HFFc6 (cell line): ENCODE measurements around the gene HIP1. TPM values are rescaled to one million over a fixed set of nuclear protein-coding genes. Genes with fewer than 3 reads are reported as not detected.
A peak's percentile ranks its signal among the peaks of the same experiment; 100 is the strongest.

Experiments
- DNase-seq: peaks from one replicate; pipeline ENCODE4 v3.0.0-alpha.2; 2018
- H3K27ac Mint-ChIP-seq: 2 replicates; pipeline ENCODE4 v1.8.0; 2020; ENCODE audit warnings: mild to moderate bottlenecking, mixed read lengths
- H3K27me3 Mint-ChIP-seq: 2 replicates; pipeline ENCODE4 v1.8.0; 2021; ENCODE audit warnings: mild to moderate bottlenecking, moderate library complexity, mixed read lengths; ENCODE audit not compliant: insufficient read depth
- H3K36me3 Mint-ChIP-seq: 2 replicates; pipeline ENCODE4 v1.8.0; 2021; ENCODE audit warnings: low read depth, mixed read lengths
- H3K4me1 Mint-ChIP-seq: 2 replicates; pipeline ENCODE4 v1.8.0; 2020; ENCODE audit warnings: low read depth, mixed read lengths
- H3K4me3 Mint-ChIP-seq: 2 replicates; pipeline ENCODE4 v1.8.0; 2020; ENCODE audit warnings: mild to moderate bottlenecking, moderate library complexity, mixed read lengths
- H3K9me3 Mint-ChIP-seq: 2 replicates; pipeline ENCODE4 v1.8.0; 2020; ENCODE audit warnings: mild to moderate bottlenecking, mixed read lengths
- total RNA-seq, 6 experiments: library from RNA; stranded (reverse); fragmentation: NEBNext Ultra II Directional; extraction: Animal tissue kit (Norgen Biotek cat#: 25700); gene quantifications; 2 replicates in 1 of 6; 3 replicates in 5 of 6; pipeline ENCODE4 v1.2.3, GENCODE V29; 2021
- TF ChIP-seq, protein P1 (sequence below): fragments of 200-600 bp; sonication (generic); IDR thresholded peaks from 2 replicates; pipeline ENCODE4 v1.5.0; 2021; ENCODE audit warnings: antibody characterized with exemption, mild to moderate bottlenecking

The HIP1 gene
- total RNA-seq, 6 experiments from 2014 or later = 15.1 to 32.2 (median 28.7) TPM

DNA sequence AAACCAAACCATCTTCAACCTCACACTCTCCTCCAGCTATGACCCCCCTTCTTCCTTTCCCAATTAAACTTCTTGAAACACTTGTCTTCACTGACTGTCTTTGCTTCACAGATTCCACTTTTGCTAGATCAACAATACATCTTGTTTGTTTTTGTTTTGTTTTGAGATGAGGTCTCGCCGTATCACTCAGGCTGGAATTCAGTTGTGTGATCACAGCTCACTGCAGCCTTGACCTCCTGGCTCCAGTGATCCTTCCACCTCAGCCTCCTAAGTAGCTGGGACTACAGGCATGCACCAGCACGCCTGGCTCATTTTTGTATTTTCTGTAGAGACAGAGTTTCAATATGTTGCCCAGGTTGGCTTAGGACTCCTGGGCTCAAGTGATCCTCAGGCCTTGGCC, 59.7 kb downstream of the HIP1 start:
- Mint-ChIP-seq H3K4me1 (peaks cover 10% of the 10 kb centered on the region; the same call in 1 of the 2 replicates), H3K4me3 (no peak overlapping the region), H3K9me3 (peaks cover 16% of the 10 kb centered on the region), H3K27me3 (no peaks in the 10 kb centered on the region), H3K36me3 (peaks cover 33% of the 10 kb centered on the region), H3K27ac (no peak overlapping the region)
- TF ChIP-seq, protein P1, sequence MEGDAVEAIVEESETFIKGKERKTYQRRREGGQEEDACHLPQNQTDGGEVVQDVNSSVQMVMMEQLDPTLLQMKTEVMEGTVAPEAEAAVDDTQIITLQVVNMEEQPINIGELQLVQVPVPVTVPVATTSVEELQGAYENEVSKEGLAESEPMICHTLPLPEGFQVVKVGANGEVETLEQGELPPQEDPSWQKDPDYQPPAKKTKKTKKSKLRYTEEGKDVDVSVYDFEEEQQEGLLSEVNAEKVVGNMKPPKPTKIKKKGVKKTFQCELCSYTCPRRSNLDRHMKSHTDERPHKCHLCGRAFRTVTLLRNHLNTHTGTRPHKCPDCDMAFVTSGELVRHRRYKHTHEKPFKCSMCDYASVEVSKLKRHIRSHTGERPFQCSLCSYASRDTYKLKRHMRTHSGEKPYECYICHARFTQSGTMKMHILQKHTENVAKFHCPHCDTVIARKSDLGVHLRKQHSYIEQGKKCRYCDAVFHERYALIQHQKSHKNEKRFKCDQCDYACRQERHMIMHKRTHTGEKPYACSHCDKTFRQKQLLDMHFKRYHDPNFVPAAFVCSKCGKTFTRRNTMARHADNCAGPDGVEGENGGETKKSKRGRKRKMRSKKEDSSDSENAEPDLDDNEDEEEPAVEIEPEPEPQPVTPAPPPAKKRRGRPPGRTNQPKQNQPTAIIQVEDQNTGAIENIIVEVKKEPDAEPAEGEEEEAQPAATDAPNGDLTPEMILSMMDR = no peak
- DNase-seq = no peak

DNA sequence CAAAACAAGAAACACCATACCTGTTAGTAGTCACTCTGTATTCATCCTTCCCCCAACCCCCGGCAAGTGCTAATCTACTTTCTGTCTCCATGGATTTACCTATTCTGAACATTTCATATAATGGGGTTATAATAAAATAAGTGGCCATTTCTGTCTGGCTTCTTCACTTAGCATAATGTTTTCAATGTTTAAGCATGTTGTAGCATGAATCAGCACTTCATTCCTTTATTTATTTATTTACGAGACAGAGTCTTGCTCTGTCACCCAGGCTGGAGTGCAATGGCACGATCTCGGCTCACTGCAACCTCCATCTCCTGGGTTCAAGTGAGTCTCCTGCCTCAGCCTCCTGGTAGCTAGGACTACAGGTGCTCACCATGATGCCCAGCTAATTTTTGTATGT, 69.2 kb downstream of the HIP1 start:
- H3K9me3 Mint-ChIP-seq = peaks cover under 1% of the 10 kb centered on the region
- peaks cover 1% of the 10 kb centered on the region; the same call in 1 of the 2 replicates for H3K27me3 Mint-ChIP-seq
- H3K4me1 Mint-ChIP-seq = peaks cover 17% of the 10 kb centered on the region
- 0 out of 2 replicates have a peak overlapping the region, but pooled peaks have one; percentile 7 for H3K27ac Mint-ChIP-seq
- H3K36me3 Mint-ChIP-seq = peaks cover 1% of the 10 kb centered on the region
- TF ChIP-seq, protein P1 = no peak
- DNase-seq = no peak
- H3K4me3 Mint-ChIP-seq = no peak overlapping the region

DNA sequence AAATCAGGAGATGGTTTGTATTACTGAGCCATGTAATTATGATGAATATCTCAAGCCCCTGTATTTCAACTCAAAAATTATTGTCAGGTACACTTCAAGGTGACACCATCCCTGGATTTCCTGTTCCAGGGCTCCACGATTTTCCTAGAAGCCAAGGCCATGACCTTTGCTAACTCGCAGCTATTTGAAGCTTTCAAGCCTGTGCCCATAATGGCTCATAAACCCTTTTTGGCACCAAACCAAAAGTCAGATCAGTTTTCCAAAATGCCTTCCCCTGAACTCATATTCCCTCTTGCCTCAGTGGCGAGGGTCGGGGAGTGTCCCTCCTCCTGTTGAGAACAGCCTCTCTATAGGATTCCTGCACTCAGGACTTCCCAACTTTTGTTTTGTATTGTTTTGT, 70.8 kb downstream of the HIP1 start:
- DNase-seq = no peak
- H3K27ac Mint-ChIP-seq = no peak overlapping the region
- no peak overlapping the region for H3K4me3 Mint-ChIP-seq
- H3K9me3 Mint-ChIP-seq = no peaks in the 10 kb centered on the region
- no peaks in the 10 kb centered on the region for H3K36me3 Mint-ChIP-seq
- peaks cover 1% of the 10 kb centered on the region; the same call in 1 of the 2 replicates for H3K27me3 Mint-ChIP-seq
- H3K4me1 Mint-ChIP-seq = peaks cover 16% of the 10 kb centered on the region
- TF ChIP-seq, protein P1 = no peak

DNA sequence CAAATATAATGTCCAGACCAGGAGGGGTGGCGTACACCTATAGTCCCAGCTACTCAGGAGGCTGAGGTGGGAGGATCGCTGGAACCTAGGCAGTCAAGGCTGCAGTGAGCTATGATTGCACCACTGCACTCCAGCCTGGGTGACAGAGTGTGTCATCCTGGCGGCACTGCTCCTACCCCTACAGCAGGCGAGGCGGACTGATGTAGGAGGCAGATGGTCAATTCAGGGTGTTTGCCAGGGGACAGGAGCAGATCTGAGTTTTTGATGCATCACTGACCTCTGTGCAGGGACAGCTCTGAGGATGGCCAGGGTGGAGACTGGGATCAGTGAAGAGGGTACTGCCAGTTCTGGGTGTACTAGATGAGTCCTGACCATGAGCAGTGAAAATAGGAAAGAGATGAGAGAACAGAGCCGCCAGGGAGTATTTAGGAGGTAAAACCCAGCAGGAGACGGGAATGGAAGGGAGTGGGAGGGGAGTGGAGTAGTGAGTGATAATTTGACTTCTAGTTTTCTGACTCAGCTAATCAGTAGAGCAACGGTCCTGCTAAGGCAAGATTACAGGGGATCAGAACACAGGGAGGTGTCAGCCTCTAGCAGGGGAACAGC, 75.3 kb downstream of the HIP1 start:
- H3K4me3 Mint-ChIP-seq = no peak overlapping the region
- H3K36me3 Mint-ChIP-seq = peaks cover 5% of the 10 kb centered on the region; the same call in 1 of the 2 replicates
- H3K4me1 Mint-ChIP-seq = peaks cover 10% of the 10 kb centered on the region
- H3K27ac Mint-ChIP-seq = no peak overlapping the region
- no peaks in the 10 kb centered on the region; the same call in 1 of the 2 replicates for H3K27me3 Mint-ChIP-seq
- TF ChIP-seq, protein P1 = no peak
- DNase-seq = no peak
- H3K9me3 Mint-ChIP-seq = no peaks in the 10 kb centered on the region

DNA sequence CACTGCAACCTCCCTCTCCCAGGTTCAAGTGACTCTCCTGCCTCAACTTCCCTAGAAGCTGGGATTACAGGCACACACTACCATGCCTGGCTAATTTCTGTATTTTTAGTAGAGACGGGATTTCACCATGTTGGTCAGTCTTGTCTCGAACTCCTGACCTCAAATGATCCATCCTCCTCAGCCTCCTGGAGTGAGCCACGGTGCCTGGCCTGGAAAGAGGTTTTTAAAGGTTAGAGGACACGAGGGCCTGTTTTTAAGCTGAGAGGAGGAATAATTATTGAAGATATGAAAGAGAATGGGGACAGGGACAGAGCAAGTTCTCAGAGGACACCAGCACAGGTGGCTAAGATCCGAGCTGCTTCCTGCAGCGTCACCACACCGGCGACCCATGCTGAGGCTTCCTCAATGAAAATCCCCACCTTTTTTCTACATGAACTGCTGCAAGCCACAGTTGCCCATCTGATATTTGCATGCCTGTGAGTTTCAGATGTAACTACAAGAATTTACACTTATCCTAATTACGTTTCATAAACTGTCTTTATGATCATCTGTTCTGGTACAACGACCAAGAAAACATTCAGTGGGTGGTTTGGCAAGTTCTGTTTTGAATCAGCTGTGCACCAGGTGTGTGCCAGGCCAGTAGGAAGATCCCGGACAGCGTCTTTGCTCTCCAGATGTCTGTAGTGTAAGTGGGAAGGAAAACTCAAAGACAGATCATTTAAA, 76.0 kb downstream of the HIP1 start:
- Mint-ChIP-seq H3K9me3 (no peaks in the 10 kb centered on the region), H3K4me3 (no peak overlapping the region), H3K27ac (no peak overlapping the region), H3K36me3 (peaks cover 5% of the 10 kb centered on the region; the same call in 1 of the 2 replicates), H3K4me1 (peaks cover 13% of the 10 kb centered on the region), H3K27me3 (no peaks in the 10 kb centered on the region; the same call in 1 of the 2 replicates)
- no peak for DNase-seq
- TF ChIP-seq, protein P1 = no peak
